HEK293 (cell line): ENCODE data around the gene LENEP.

ENCODE experiments used
- GLI4 ChIP-seq: fragments of 450-650 bp; formaldehyde crosslinking; IDR thresholded peaks from 2 replicates; pipeline ENCODE4 v1.5.1; 2016; ENCODE audit warnings: missing biosample characterization, missing genetic modification characterization
- KLF7 ChIP-seq: fragments of 450-650 bp; formaldehyde crosslinking; IDR thresholded peaks from 2 replicates; pipeline ENCODE4 v1.5.1; 2016; ENCODE audit warnings: missing biosample characterization, missing genetic modification characterization, borderline replicate concordance
- MZF1 ChIP-seq: fragments of 450-650 bp; formaldehyde crosslinking; IDR thresholded peaks from 2 replicates; pipeline ENCODE4 v1.5.1; 2017; ENCODE audit warnings: missing biosample characterization, missing genetic modification characterization, borderline replicate concordance
- OVOL3 ChIP-seq: fragments of 450-650 bp; formaldehyde crosslinking; IDR thresholded peaks from 2 replicates; pipeline ENCODE4 v1.5.1; 2016; ENCODE audit warnings: missing biosample characterization, missing genetic modification characterization
- SP2 ChIP-seq: fragments of 450-650 bp; formaldehyde crosslinking; IDR thresholded peaks from 2 replicates; pipeline ENCODE4 v1.5.1; 2016; ENCODE audit warnings: missing biosample characterization, missing genetic modification characterization
- ZBTB1 ChIP-seq: fragments of 450-650 bp; formaldehyde crosslinking; IDR thresholded peaks from 2 replicates; pipeline ENCODE4 v1.5.1; 2016; ENCODE audit warnings: missing biosample characterization, missing genetic modification characterization
- ZFHX2 ChIP-seq: fragments of 450-650 bp; formaldehyde crosslinking; conservative IDR thresholded peaks from 2 replicates; pipeline ENCODE4 v1.5.1; 2016; ENCODE audit warnings: missing biosample characterization, missing genetic modification characterization
- ZFP41 ChIP-seq: fragments of 450-650 bp; formaldehyde crosslinking; IDR thresholded peaks from 2 replicates; pipeline ENCODE4 v1.5.1; 2016; ENCODE audit warnings: missing biosample characterization, missing genetic modification characterization, borderline replicate concordance
- ZNF2 ChIP-seq: fragments of 450-650 bp; formaldehyde crosslinking; IDR thresholded peaks from 2 replicates; pipeline ENCODE4 v1.5.1; 2016; ENCODE audit warnings: missing biosample characterization, missing genetic modification characterization
- ZNF202 ChIP-seq: fragments of 450-650 bp; formaldehyde crosslinking; IDR thresholded peaks from 2 replicates; pipeline ENCODE4 v1.5.1; 2016; ENCODE audit warnings: missing biosample characterization, missing genetic modification characterization, borderline replicate concordance
- ZNF214 ChIP-seq: fragments of 450-650 bp; formaldehyde crosslinking; IDR thresholded peaks from 2 replicates; pipeline ENCODE4 v1.5.1; 2017; ENCODE audit warnings: missing biosample characterization, mild to moderate bottlenecking, missing genetic modification characterization, borderline replicate concordance
- ZNF335 ChIP-seq: fragments of 450-650 bp; formaldehyde crosslinking; conservative IDR thresholded peaks from 2 replicates; pipeline ENCODE4 v1.5.1; 2016; ENCODE audit warnings: missing biosample characterization, missing genetic modification characterization
- ZNF350 ChIP-seq: fragments of 450-650 bp; formaldehyde crosslinking; IDR thresholded peaks from 2 replicates; pipeline ENCODE4 v1.5.0; 2017; ENCODE audit warnings: missing biosample characterization, mild to moderate bottlenecking, missing genetic modification characterization
- ZNF366 ChIP-seq: fragments of 450-650 bp; formaldehyde crosslinking; conservative IDR thresholded peaks from 2 replicates; pipeline ENCODE4 v1.5.1; 2016; ENCODE audit warnings: missing biosample characterization, missing genetic modification characterization
- ZNF645 ChIP-seq: fragments of 450-650 bp; formaldehyde crosslinking; IDR thresholded peaks from 2 replicates; pipeline ENCODE4; 2016; ENCODE audit warnings: missing biosample characterization, missing genetic modification characterization
- ZNF677 ChIP-seq: fragments of 450-650 bp; IDR thresholded peaks from 2 replicates; pipeline ENCODE4 v1.5.0; 2018; ENCODE audit warnings: missing biosample characterization, mild to moderate bottlenecking, missing genetic modification characterization, moderate library complexity
- ZNF777 ChIP-seq: fragments of 450-650 bp; formaldehyde crosslinking; IDR thresholded peaks from 2 replicates; pipeline ENCODE4 v1.5.1; 2017; ENCODE audit warnings: missing biosample characterization, missing genetic modification characterization, borderline replicate concordance
- ZSCAN23 ChIP-seq: fragments of 450-650 bp; formaldehyde crosslinking; IDR thresholded peaks from 2 replicates; pipeline ENCODE4 v1.5.1; 2016; ENCODE audit warnings: missing biosample characterization, missing genetic modification characterization
- ZXDB ChIP-seq: fragments of 450-650 bp; formaldehyde crosslinking; IDR thresholded peaks from 2 replicates; pipeline ENCODE4 v1.5.1; 2016; ENCODE audit warnings: missing biosample characterization, missing genetic modification characterization
- TF ChIP-seq, protein P1 (sequence below): IDR thresholded peaks from 2 replicates; pipeline ENCODE4 v1.6.1; 2011; ENCODE audit warnings: mild to moderate bottlenecking, low read depth, low read length, borderline replicate concordance
- TF ChIP-seq, protein P2 (sequence below): fragments of 450-650 bp; formaldehyde crosslinking; IDR thresholded peaks from 2 replicates; pipeline ENCODE4 v1.5.1; 2016; ENCODE audit warnings: missing biosample characterization, missing genetic modification characterization

LENEP gene

DNA sequence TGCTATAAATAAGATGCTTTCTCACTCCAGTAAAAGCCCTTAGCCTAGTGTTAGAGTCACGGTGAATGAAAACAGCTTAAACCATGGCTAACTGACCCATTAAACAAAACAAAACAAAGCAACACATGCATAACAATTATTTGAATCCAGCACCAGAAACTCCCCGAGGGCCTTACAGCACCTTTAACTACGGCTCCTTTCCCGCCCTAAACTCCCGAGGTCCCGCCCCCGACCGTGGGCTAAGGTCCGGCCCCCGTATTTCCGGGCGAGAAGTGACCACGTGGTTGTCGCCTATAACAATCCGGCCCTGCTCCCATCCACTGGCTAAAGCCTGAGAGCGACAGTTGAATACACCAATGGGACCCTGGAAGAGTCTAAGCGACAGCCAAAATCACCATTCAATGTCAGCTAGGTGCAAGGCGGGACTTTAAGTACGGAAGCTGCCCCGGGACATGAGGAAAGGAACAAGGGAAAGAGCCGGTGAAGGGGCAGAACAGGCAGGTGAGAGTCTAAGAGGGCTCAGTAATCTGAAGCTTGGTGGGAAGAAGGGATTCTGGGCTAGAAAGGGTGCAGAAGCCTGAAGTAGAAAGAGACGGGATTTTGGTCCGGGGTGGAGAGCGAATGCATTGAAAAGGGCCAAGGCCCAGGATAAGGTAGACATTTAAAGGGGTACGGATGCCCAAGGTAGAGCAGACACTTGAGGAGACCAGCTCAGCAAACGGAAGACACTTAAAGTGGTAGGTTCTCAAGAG, 10.3 kb upstream of the LENEP start, which contains the start of gene FLAD1 (continued):
- TF ChIP-seq, protein P1, sequence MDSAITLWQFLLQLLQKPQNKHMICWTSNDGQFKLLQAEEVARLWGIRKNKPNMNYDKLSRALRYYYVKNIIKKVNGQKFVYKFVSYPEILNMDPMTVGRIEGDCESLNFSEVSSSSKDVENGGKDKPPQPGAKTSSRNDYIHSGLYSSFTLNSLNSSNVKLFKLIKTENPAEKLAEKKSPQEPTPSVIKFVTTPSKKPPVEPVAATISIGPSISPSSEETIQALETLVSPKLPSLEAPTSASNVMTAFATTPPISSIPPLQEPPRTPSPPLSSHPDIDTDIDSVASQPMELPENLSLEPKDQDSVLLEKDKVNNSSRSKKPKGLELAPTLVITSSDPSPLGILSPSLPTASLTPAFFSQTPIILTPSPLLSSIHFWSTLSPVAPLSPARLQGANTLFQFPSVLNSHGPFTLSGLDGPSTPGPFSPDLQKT = peak; percentile 77; the same call in 1 of the 2 replicates
- TF ChIP-seq ZBTB1 (tag by site-specific recombination) (no peak), ZSCAN23 (tag by site-specific recombination) (no peak), MZF1 (tag by site-specific recombination) (no peak), ZNF350 (tag by site-specific recombination) (no peak), ZFP41 (tag by site-specific recombination) (no peak), ZNF366 (tag by site-specific recombination) (peak; percentile 98), SP2 (peak; percentile 99), ZNF677 (tag by site-specific recombination) (no peak), GLI4 (no peak), ZFHX2 (tag by site-specific recombination) (peak; percentile 89), KLF7 (tag by site-specific recombination) (no peak), ZNF214 (tag by site-specific recombination) (no peak), ZXDB (tag by site-specific recombination) (peak; percentile 93), ZNF335 (tag by site-specific recombination) (peak; percentile 86), ZNF777 (tag by site-specific recombination) (no peak), ZNF202 (tag by site-specific recombination) (no peak), ZNF645 (no peak), OVOL3 (tag by site-specific recombination) (0 out of 2 replicates have a peak, but pooled peaks have one; percentile 31), ZNF2 (tag by site-specific recombination) (peak; percentile 14; the same call in 1 of the 2 replicates)
- TF ChIP-seq, protein P2, sequence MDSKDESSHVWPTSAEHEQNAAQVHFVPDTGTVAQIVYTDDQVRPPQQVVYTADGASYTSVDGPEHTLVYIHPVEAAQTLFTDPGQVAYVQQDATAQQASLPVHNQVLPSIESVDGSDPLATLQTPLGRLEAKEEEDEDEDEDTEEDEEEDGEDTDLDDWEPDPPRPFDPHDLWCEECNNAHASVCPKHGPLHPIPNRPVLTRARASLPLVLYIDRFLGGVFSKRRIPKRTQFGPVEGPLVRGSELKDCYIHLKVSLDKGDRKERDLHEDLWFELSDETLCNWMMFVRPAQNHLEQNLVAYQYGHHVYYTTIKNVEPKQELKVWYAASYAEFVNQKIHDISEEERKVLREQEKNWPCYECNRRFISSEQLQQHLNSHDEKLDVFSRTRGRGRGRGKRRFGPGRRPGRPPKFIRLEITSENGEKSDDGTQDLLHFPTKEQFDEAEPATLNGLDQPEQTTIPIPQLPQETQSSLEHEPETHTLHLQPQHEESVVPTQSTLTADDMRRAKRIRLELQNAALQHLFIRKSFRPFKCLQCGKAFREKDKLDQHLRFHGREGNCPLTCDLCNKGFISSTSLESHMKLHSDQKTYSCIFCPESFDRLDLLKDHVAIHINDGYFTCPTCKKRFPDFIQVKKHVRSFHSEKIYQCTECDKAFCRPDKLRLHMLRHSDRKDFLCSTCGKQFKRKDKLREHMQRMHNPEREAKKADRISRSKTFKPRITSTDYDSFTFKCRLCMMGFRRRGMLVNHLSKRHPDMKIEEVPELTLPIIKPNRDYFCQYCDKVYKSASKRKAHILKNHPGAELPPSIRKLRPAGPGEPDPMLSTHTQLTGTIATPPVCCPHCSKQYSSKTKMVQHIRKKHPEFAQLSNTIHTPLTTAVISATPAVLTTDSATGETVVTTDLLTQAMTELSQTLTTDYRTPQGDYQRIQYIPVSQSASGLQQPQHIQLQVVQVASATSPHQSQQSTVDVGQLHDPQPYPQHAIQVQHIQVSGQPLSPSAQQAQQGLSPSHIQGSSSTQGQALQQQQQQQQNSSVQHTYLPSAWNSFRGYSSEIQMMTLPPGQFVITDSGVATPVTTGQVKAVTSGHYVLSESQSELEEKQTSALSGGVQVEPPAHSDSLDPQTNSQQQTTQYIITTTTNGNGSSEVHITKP (tag by site-specific recombination) = 0 out of 2 replicates have a peak, but pooled peaks have one; percentile 60
